ENCODE measurements around the gene RIPK4.
"Not testable (repeated sequence)": the region's sequence is repeated elsewhere in the genome, so short reads cannot be mapped to it uniquely, and the experiment has no call there.

RIPK4 gene

GRCh38 chr21:41802198-41802584 lies 35.3 kb upstream of the RIPK4 start:
- Mint-ChIP-seq H3K4me1 (ENCODE audit: low read depth) (peaks cover 3% of the 10 kb centered on the region), H3K9me3 (peaks cover 4% of the 10 kb centered on the region), H3K27me3 (no peaks in the 10 kb centered on the region), H3K4me3 (no peak overlapping the region), H3K27ac (no peak overlapping the region), H3K36me3 (ENCODE audit: low read depth) (peaks cover 82% of the 10 kb centered on the region)
- DNase-seq, result no peak

GRCh38 chr21:41801321-41802197 lies 34.7 kb upstream of the RIPK4 start:
- H3K27me3 Mint-ChIP-seq, result no peaks in the 10 kb centered on the region
- no peak for DNase-seq
- H3K36me3 Mint-ChIP-seq (ENCODE audit: low read depth), result peaks cover 80% of the 10 kb centered on the region
- no peak overlapping the region for H3K27ac Mint-ChIP-seq
- H3K4me3 Mint-ChIP-seq, result no peak overlapping the region
- H3K9me3 Mint-ChIP-seq, result no peaks in the 10 kb centered on the region
- H3K4me1 Mint-ChIP-seq (ENCODE audit: low read depth), result peaks cover 3% of the 10 kb centered on the region

- no peaks in the 10 kb centered on the region for H3K27me3 Mint-ChIP-seq
- peaks cover 79% of the 10 kb centered on the region for H3K36me3 Mint-ChIP-seq (ENCODE audit: low read depth)
- H3K4me1 Mint-ChIP-seq (ENCODE audit: low read depth), result peaks cover 2% of the 10 kb centered on the region
- H3K27ac Mint-ChIP-seq, result no peak overlapping the region
- DNase-seq, result no peak
- no peaks in the 10 kb centered on the region for H3K9me3 Mint-ChIP-seq
- H3K4me3 Mint-ChIP-seq, result no peak overlapping the region
These were observed 33.8 kb upstream of the RIPK4 start for GRCh38 chr21:41800425-41801320.

GRCh38 chr21:41799763-41800162 lies 32.9 kb upstream of the RIPK4 start:
- Mint-ChIP-seq H3K27me3 (no peaks in the 10 kb centered on the region), H3K9me3 (no peaks in the 10 kb centered on the region), H3K4me3 (no peak overlapping the region), H3K36me3 (ENCODE audit: low read depth) (peaks cover 71% of the 10 kb centered on the region), H3K4me1 (ENCODE audit: low read depth) (no peaks in the 10 kb centered on the region), H3K27ac (no peak overlapping the region)
- DNase-seq, result no peak

GRCh38 chr21:41798326-41798725 lies 31.5 kb upstream of the RIPK4 start:
- H3K36me3 Mint-ChIP-seq (ENCODE audit: low read depth), result peaks cover 58% of the 10 kb centered on the region
- DNase-seq, result no peak
- H3K27ac Mint-ChIP-seq, result no peak overlapping the region
- no peak overlapping the region for H3K4me3 Mint-ChIP-seq
- no peaks in the 10 kb centered on the region for H3K4me1 Mint-ChIP-seq (ENCODE audit: low read depth)
- H3K9me3 Mint-ChIP-seq, result no peaks in the 10 kb centered on the region
- H3K27me3 Mint-ChIP-seq, result peaks cover 2% of the 10 kb centered on the region

- Mint-ChIP-seq H3K4me1 (ENCODE audit: low read depth) (no peaks in the 10 kb centered on the region), H3K27ac (no peak overlapping the region), H3K4me3 (no peak overlapping the region), H3K27me3 (peaks cover 9% of the 10 kb centered on the region), H3K36me3 (ENCODE audit: low read depth) (peaks cover 42% of the 10 kb centered on the region), H3K9me3 (peaks cover 10% of the 10 kb centered on the region)
- no peak for DNase-seq
These were observed 29.7 kb upstream of the RIPK4 start for GRCh38 chr21:41796476-41797080.

GRCh38 chr21:41795726-41796125 lies 28.9 kb upstream of the RIPK4 start:
- H3K4me3 Mint-ChIP-seq, result no peak overlapping the region
- DNase-seq, result no peak
- peaks cover 12% of the 10 kb centered on the region for H3K9me3 Mint-ChIP-seq
- peaks cover 34% of the 10 kb centered on the region for H3K36me3 Mint-ChIP-seq (ENCODE audit: low read depth)
- peaks cover 9% of the 10 kb centered on the region for H3K27me3 Mint-ChIP-seq
- no peaks in the 10 kb centered on the region for H3K4me1 Mint-ChIP-seq (ENCODE audit: low read depth)
- H3K27ac Mint-ChIP-seq, result no peak overlapping the region

- Mint-ChIP-seq H3K9me3 (peaks cover 12% of the 10 kb centered on the region), H3K36me3 (ENCODE audit: low read depth) (peaks cover 22% of the 10 kb centered on the region), H3K27me3 (peaks cover 11% of the 10 kb centered on the region), H3K4me3 (no peak overlapping the region), H3K4me1 (ENCODE audit: low read depth) (no peaks in the 10 kb centered on the region), H3K27ac (no peak overlapping the region)
- no peak for DNase-seq
These were observed 27.7 kb upstream of the RIPK4 start for GRCh38 chr21:41794600-41794999.

- no peaks in the 10 kb centered on the region for H3K4me1 Mint-ChIP-seq (ENCODE audit: low read depth)
- peaks cover 4% of the 10 kb centered on the region for H3K36me3 Mint-ChIP-seq (ENCODE audit: low read depth)
- H3K27me3 Mint-ChIP-seq, result peaks cover 23% of the 10 kb centered on the region
- H3K27ac Mint-ChIP-seq, result no peak overlapping the region
- H3K4me3 Mint-ChIP-seq, result no peak overlapping the region
- DNase-seq, result no peak
- H3K9me3 Mint-ChIP-seq, result peaks cover 12% of the 10 kb centered on the region
These were observed 25.9 kb upstream of the RIPK4 start for GRCh38 chr21:41792711-41793110.

GRCh38 chr21:41786509-41786987 lies 19.7 kb upstream of the RIPK4 start:
- DNase-seq, result no peak
- peaks cover 58% of the 10 kb centered on the region for H3K27me3 Mint-ChIP-seq
- H3K27ac Mint-ChIP-seq, result no peak overlapping the region
- no peak overlapping the region for H3K4me3 Mint-ChIP-seq
- peaks cover 2% of the 10 kb centered on the region for H3K9me3 Mint-ChIP-seq
- H3K4me1 Mint-ChIP-seq (ENCODE audit: low read depth), result peaks cover 8% of the 10 kb centered on the region
- H3K36me3 Mint-ChIP-seq (ENCODE audit: low read depth), result no peaks in the 10 kb centered on the region

GRCh38 chr21:41785262-41785661 lies 18.4 kb upstream of the RIPK4 start:
- H3K27me3 Mint-ChIP-seq, result peaks cover 68% of the 10 kb centered on the region

GRCh38 chr21:41784456-41785102 lies 17.7 kb upstream of the RIPK4 start:
- H3K9me3 Mint-ChIP-seq, result no peaks in the 10 kb centered on the region
- H3K36me3 Mint-ChIP-seq (ENCODE audit: low read depth), result no peaks in the 10 kb centered on the region
- H3K27ac Mint-ChIP-seq, result no peak overlapping the region
- no peak overlapping the region for H3K4me3 Mint-ChIP-seq
- H3K4me1 Mint-ChIP-seq (ENCODE audit: low read depth), result peaks cover 9% of the 10 kb centered on the region
- DNase-seq, result no peak
- peaks cover 70% of the 10 kb centered on the region for H3K27me3 Mint-ChIP-seq

More at GRCh38 chr21:41785262-41785661, 18.4 kb upstream of the RIPK4 start:
- not testable (repeated sequence) for H3K9me3 Mint-ChIP-seq; H3K36me3 Mint-ChIP-seq (ENCODE audit: low read depth); H3K4me3 Mint-ChIP-seq; H3K27ac Mint-ChIP-seq; DNase-seq; H3K4me1 Mint-ChIP-seq (ENCODE audit: low read depth)

- DNase-seq, result no peak
- H3K27me3 Mint-ChIP-seq, result peaks cover 71% of the 10 kb centered on the region
- H3K36me3 Mint-ChIP-seq (ENCODE audit: low read depth), result no peaks in the 10 kb centered on the region
- H3K4me3 Mint-ChIP-seq, result no peak overlapping the region
- no peaks in the 10 kb centered on the region for H3K9me3 Mint-ChIP-seq
- H3K27ac Mint-ChIP-seq, result no peak overlapping the region
- H3K4me1 Mint-ChIP-seq (ENCODE audit: low read depth), result peaks cover 13% of the 10 kb centered on the region
These were observed 16.8 kb upstream of the RIPK4 start for GRCh38 chr21:41783476-41784180.

GRCh38 chr21:41781050-41781410 lies 14.2 kb upstream of the RIPK4 start:
- H3K27me3 Mint-ChIP-seq, result peaks cover 76% of the 10 kb centered on the region
- H3K9me3 Mint-ChIP-seq, result no peaks in the 10 kb centered on the region
- no peak overlapping the region for H3K27ac Mint-ChIP-seq
- H3K4me1 Mint-ChIP-seq (ENCODE audit: low read depth), result peaks cover 15% of the 10 kb centered on the region
- DNase-seq, result no peak
- no peaks in the 10 kb centered on the region for H3K36me3 Mint-ChIP-seq (ENCODE audit: low read depth)
- H3K4me3 Mint-ChIP-seq, result no peak overlapping the region

Measured in activated T-cell treated with anti-CD3 and anti-CD28 coated beads, Interleukin-2, amount 50 U/mL, for 24 hours (primary cell).